HG03108 (cell line): Measurements from ENCODE around the gene UBTD2.
A peak's percentile ranks its signal among the peaks of the same experiment; 100 is the strongest.
"Not testable (repeated sequence)": the region's sequence is repeated elsewhere in the genome, so short reads cannot be mapped to it uniquely, and the experiment has no call there.

Source experiments
- ATAC-seq: cut with Tn5 transposase; IDR thresholded peaks from one replicate; pipeline ENCODE4 v1.9.1; 2021; ENCODE audit warnings: moderate library complexity; ENCODE audit not compliant: unreplicated experiment

UBTD2 gene

GRCh38 chr5:172283020-172283861 lies at the start of gene UBTD2:
Gene UBTD2 (minus strand): TSS chr5:172283764. CDS start chr5:172283665, 99 bp downstream.
- ATAC-seq, result peak; percentile 89

- not testable (repeated sequence) for ATAC-seq
These were observed 43.3 kb upstream of the UBTD2 start for GRCh38 chr5:172326901-172327300.

GRCh38 chr5:172325452-172325851 lies 41.9 kb upstream of the UBTD2 start:
- no peak for ATAC-seq

GRCh38 chr5:172322028-172322965 lies 38.7 kb upstream of the UBTD2 start:
- peak; percentile 72 for ATAC-seq

- no peak for ATAC-seq
These were observed 38.0 kb upstream of the UBTD2 start for GRCh38 chr5:172321593-172321992.

- ATAC-seq, result no peak
These were observed 36.3 kb upstream of the UBTD2 start for GRCh38 chr5:172319708-172320441.

- ATAC-seq, result peak; percentile 63
These were observed 32.3 kb upstream of the UBTD2 start for GRCh38 chr5:172315587-172316493.

- no peak for ATAC-seq
These were observed 30.4 kb upstream of the UBTD2 start for GRCh38 chr5:172313915-172314314.

- no peak for ATAC-seq
These were observed 28.7 kb upstream of the UBTD2 start for GRCh38 chr5:172312286-172312685.

GRCh38 chr5:172311605-172312004 lies 28.0 kb upstream of the UBTD2 start:
- no peak for ATAC-seq

- no peak for ATAC-seq
These were observed 27.5 kb upstream of the UBTD2 start for GRCh38 chr5:172311026-172311425.

GRCh38 chr5:172305380-172305779 lies 21.8 kb upstream of the UBTD2 start:
- no peak for ATAC-seq

GRCh38 chr5:172303572-172304335 lies 20.2 kb upstream of the UBTD2 start:
- ATAC-seq, result no peak

GRCh38 chr5:172303162-172303561 lies 19.6 kb upstream of the UBTD2 start:
- ATAC-seq, result no peak

- no peak for ATAC-seq
These were observed 18.6 kb upstream of the UBTD2 start for GRCh38 chr5:172302047-172302710.

GRCh38 chr5:172299916-172300439 lies 16.4 kb upstream of the UBTD2 start:
- ATAC-seq, result no peak

- ATAC-seq, result no peak
These were observed 11.3 kb upstream of the UBTD2 start for GRCh38 chr5:172294831-172295230.

- ATAC-seq, result no peak
These were observed 10.3 kb upstream of the UBTD2 start for GRCh38 chr5:172293745-172294342.
